Dermis blood vessel endothelial cell (primary cell): ENCODE measurements around the gene WWC1. TPM values are rescaled to one million over a fixed set of nuclear protein-coding genes. Genes with fewer than 3 reads are reported as not detected.
A peak's percentile ranks its signal among the peaks of the same experiment; 100 is the strongest.
"Not testable (repeated sequence)": the region's sequence is repeated elsewhere in the genome, so short reads cannot be mapped to it uniquely, and the experiment has no call there.

Experiments used
- DNase-seq: peaks from one replicate; pipeline ENCODE4 v3.0.0; 2010
- total RNA-seq: library from RNA; depleted of rRNA; stranded (reverse); fragments of >200 nt; gene quantifications from 2 replicates; pipeline ENCODE4 v1.2.3, GENCODE V29; 2014

Gene WWC1
- total RNA-seq, 1 donor from 2014 or later = 26.2 TPM

GRCh38 chr5:168310541-168310940, 19.1 kb downstream of the WWC1 start:
- DNase-seq = not testable (repeated sequence)

GRCh38 chr5:168311061-168311566, 19.7 kb downstream of the WWC1 start:
- DNase-seq = no peak

- no peak for DNase-seq
These were observed 21.3 kb downstream of the WWC1 start for GRCh38 chr5:168312606-168313295.

GRCh38 chr5:168313596-168314204, 22.3 kb downstream of the WWC1 start:
- no peak for DNase-seq

GRCh38 chr5:168314735-168315411, 23.4 kb downstream of the WWC1 start:
- DNase-seq = no peak

- no peak for DNase-seq
These were observed 24.1 kb downstream of the WWC1 start for GRCh38 chr5:168315416-168316138.

- DNase-seq = no peak
These were observed 24.7 kb downstream of the WWC1 start for GRCh38 chr5:168316139-168316578.

- no peak for DNase-seq
These were observed 25.7 kb downstream of the WWC1 start for GRCh38 chr5:168317096-168317520.

GRCh38 chr5:168317521-168318147, 26.2 kb downstream of the WWC1 start:
- peak; percentile 2 for DNase-seq

- no peak for DNase-seq
These were observed 26.8 kb downstream of the WWC1 start for GRCh38 chr5:168318240-168318639.

GRCh38 chr5:168319774-168320173, 28.3 kb downstream of the WWC1 start:
- DNase-seq = no peak

- DNase-seq = no peak
These were observed 29.4 kb downstream of the WWC1 start for GRCh38 chr5:168320805-168321204.

- no peak for DNase-seq
These were observed 33.6 kb downstream of the WWC1 start for GRCh38 chr5:168324859-168325630.

- no peak for DNase-seq
These were observed 35.6 kb downstream of the WWC1 start for GRCh38 chr5:168327019-168327421.

GRCh38 chr5:168327451-168327850, 36.0 kb downstream of the WWC1 start:
- DNase-seq = no peak

- no peak for DNase-seq
These were observed 36.5 kb downstream of the WWC1 start for GRCh38 chr5:168327994-168328393.

- DNase-seq = no peak
These were observed 37.4 kb downstream of the WWC1 start for GRCh38 chr5:168328814-168329213.

- DNase-seq = no peak
These were observed 37.9 kb downstream of the WWC1 start for GRCh38 chr5:168329302-168329701.

- DNase-seq = no peak
These were observed 40.6 kb downstream of the WWC1 start for GRCh38 chr5:168332042-168332441.

GRCh38 chr5:168334280-168334679, 42.8 kb downstream of the WWC1 start:
- no peak for DNase-seq

GRCh38 chr5:168334695-168335094, 43.2 kb downstream of the WWC1 start:
- DNase-seq = no peak

- DNase-seq = no peak
These were observed 45.9 kb downstream of the WWC1 start for GRCh38 chr5:168337361-168337760.
